GM12891 (cell line): ENCODE measurements around the gene RPS16.

Experiments
- POU2F2 ChIP-seq: IDR thresholded peaks from 2 replicates; pipeline ENCODE4 v1.6.1; 2011; ENCODE audit warnings: low read depth, mild to moderate bottlenecking, control low read depth, low read length, moderate library complexity
- TAF1 ChIP-seq: IDR thresholded peaks from 2 replicates; pipeline ENCODE4 v1.6.1; 2011; ENCODE audit warnings: low read depth, low read length, control low read depth

DNA sequence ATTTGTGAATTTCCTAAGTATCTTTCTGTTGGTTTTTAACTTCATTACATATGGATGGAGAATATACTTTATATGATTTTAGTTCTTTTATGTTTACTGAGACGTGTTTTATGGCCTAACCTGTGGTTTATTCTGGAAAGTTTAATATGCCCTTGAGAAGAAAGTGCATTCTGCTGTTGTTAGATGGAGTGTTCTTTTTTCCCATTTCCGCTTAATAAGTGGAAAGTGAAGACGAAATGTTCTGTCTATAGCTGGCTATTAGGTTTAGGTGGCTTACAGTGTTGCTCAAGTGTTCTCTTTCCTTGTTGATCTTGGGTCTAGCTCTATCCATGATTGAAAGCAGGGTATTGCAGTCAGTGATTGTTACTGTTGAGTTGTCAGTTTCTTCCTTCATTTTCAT, 27.7 kb upstream of the RPS16 start:
- TF ChIP-seq POU2F2: no peak
- TF ChIP-seq TAF1: no peak
